Nephron (organoid): ENCODE data around the gene HOXA9.

Source experiments
- H3K27ac Mint-ChIP-seq, 3 experiments: 2 replicates each; pipeline ENCODE4 v1.8.0; 2020; ENCODE audit warnings: mixed read lengths in 3 of 3, mild to moderate bottlenecking in 2 of 3, moderate library complexity in 1 of 3
- H3K27me3 Mint-ChIP-seq: 2 replicates; pipeline ENCODE4 v1.8.0; 2021; ENCODE audit warnings: low read depth, mild to moderate bottlenecking, moderate library complexity, mixed read lengths
- H3K36me3 Mint-ChIP-seq: 2 replicates; pipeline ENCODE4 v1.8.0; 2020; ENCODE audit warnings: low read depth, mixed read lengths
- H3K4me1 Mint-ChIP-seq: 2 replicates; pipeline ENCODE4 v1.8.0; 2020; ENCODE audit warnings: mixed read lengths
- H3K4me3 Mint-ChIP-seq, 3 experiments: 2 replicates each; pipeline ENCODE4 v1.8.0; 2020; ENCODE audit warnings: mild to moderate bottlenecking in 3 of 3, mixed read lengths in 3 of 3, moderate library complexity in 2 of 3
- H3K9me3 Mint-ChIP-seq: 2 replicates; pipeline ENCODE4 v1.8.0; 2020; ENCODE audit warnings: mixed read lengths
- TF ChIP-seq, protein P1 (sequence below), 3 experiments: fragments of 200-600 bp; sonication (generic); IDR thresholded peaks; one replicate each; pipeline ENCODE4 v1.5.0; 2021; ENCODE audit warnings: antibody characterized with exemption in 3 of 3; ENCODE audit not compliant: unreplicated experiment in 3 of 3

Gene HOXA9

DNA sequence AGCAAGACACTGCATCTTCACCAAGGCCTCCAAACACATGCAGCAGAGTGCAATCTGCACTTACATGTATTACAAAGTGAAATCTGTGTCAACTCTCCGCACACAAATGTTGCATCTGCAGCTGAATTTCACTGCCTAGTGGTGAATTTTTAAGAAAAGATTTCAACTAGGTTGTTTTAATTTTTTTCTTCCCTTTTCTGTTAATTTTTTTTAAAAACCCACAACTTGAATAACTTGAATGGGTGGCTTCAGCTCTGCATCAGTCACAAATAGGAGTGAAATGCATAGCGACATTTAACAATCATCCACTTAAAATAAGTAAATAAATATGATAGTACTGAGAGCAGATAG lies 28.6 kb upstream of the HOXA9 start:
- Mint-ChIP-seq H3K27me3 (peaks cover 100% of the 10 kb centered on the region), H3K4me3 (peak overlapping the region in 2 of 3 experiments; percentile 56 to 57), H3K27ac (peak overlapping the region in 1 of 3 experiments; percentile 40), H3K4me1 (peaks cover 22% of the 10 kb centered on the region), H3K36me3 (no peaks in the 10 kb centered on the region), H3K9me3 (no peaks in the 10 kb centered on the region)
- TF ChIP-seq, protein P1, sequence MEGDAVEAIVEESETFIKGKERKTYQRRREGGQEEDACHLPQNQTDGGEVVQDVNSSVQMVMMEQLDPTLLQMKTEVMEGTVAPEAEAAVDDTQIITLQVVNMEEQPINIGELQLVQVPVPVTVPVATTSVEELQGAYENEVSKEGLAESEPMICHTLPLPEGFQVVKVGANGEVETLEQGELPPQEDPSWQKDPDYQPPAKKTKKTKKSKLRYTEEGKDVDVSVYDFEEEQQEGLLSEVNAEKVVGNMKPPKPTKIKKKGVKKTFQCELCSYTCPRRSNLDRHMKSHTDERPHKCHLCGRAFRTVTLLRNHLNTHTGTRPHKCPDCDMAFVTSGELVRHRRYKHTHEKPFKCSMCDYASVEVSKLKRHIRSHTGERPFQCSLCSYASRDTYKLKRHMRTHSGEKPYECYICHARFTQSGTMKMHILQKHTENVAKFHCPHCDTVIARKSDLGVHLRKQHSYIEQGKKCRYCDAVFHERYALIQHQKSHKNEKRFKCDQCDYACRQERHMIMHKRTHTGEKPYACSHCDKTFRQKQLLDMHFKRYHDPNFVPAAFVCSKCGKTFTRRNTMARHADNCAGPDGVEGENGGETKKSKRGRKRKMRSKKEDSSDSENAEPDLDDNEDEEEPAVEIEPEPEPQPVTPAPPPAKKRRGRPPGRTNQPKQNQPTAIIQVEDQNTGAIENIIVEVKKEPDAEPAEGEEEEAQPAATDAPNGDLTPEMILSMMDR (IDR thresholded peaks at IDR 0.05; ENCODE audit: unreplicated experiment in 3 of 3), result no peak

DNA sequence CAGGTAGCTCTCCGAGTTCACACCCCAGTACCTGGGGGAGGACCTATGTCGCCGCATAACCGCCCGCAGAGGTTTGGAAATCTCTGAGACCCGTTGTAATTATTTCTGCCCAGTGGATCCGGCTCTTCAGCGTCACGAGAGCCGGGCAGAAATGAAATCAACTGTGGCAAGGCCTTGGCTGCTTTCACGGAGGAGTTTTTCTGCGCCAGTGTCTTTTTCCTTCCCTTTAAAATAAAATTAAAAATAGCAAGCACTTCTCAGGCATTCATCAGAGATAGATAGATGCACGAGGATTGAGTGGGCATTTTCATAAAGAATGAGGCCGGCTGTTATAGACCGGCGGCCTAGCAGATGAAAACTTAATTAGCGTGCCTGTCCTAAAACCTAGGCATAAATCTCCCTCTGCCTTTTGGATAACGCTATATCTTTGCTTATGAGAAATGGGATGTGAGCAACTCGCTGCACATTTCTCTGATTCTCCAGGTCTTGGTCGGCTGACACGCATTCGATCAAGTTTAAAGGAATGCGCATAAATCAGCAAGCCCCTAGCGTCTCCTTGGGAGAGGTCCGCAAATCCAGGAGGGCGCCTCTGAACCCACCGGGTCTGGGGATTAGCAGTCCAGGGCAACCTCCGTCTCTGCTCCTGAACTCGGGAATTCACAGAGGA lies 28.1 kb upstream of the HOXA9 start:
- Mint-ChIP-seq H3K27ac (peak overlapping the region in 1 of 3 experiments; percentile 40), H3K9me3 (no peaks in the 10 kb centered on the region), H3K27me3 (peaks cover 100% of the 10 kb centered on the region), H3K4me1 (peaks cover 26% of the 10 kb centered on the region), H3K4me3 (peak overlapping the region; percentile 31 to 57 (median 56)), H3K36me3 (no peaks in the 10 kb centered on the region)
- TF ChIP-seq, protein P1 (IDR thresholded peaks at IDR 0.05; ENCODE audit: unreplicated experiment in 3 of 3), result no peak

DNA sequence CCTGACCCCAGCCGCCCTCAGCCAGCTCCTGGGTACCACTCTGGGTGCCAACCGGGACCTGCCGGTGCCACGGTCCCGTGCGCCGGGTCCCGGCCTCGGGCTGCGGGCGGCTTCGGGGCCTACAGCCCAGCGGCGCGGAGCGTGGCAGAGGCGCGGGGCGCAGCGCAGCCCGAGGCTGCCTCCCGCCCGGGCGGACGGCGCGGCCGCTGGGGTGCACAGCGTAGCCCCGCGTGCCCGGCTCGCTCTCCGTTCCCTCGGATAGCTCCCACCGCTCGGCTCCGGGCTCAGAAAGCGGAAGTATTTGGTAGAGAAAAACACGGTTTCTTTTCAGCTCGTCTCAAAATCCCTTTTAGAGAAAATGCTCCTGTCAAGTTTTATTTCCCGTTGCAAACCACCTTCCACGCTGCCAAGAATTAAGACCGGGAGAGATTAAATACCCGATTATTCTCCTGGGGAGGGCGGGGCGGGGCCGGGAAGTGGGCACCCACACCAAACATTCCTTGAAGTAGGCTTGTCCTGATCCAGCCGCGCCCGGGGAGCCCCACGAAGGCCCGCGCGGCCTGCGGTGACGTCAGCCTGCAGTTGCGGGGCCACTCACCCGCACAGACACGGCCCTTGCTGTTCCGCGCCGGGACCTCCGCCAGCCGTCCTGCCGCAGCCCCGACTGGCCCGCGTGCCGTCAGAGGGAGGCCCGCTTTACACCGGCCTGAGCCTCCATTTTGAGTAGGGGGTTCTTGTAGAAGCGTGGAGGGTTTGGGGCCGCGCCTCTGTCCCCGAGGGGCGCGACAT lies 27.4 kb upstream of the HOXA9 start:
- TF ChIP-seq, protein P1 (IDR thresholded peaks at IDR 0.05; ENCODE audit: unreplicated experiment in 3 of 3), result no peak
- Mint-ChIP-seq H3K9me3 (no peaks in the 10 kb centered on the region), H3K27ac (no peak overlapping the region), H3K27me3 (peaks cover 100% of the 10 kb centered on the region), H3K4me3 (peak overlapping the region; percentile 56 to 79 (median 69)), H3K4me1 (peaks cover 33% of the 10 kb centered on the region), H3K36me3 (no peaks in the 10 kb centered on the region)

GRCh38 chr7:27191833-27192545 lies 26.7 kb upstream of the HOXA9 start:
- Mint-ChIP-seq H3K27me3 (peaks cover 100% of the 10 kb centered on the region), H3K36me3 (no peaks in the 10 kb centered on the region), H3K27ac (peak overlapping the region in 1 of 3 experiments; percentile 44), H3K4me3 (peak overlapping the region; percentile 62 to 79 (median 71)), H3K4me1 (peaks cover 34% of the 10 kb centered on the region), H3K9me3 (no peaks in the 10 kb centered on the region)
- TF ChIP-seq, protein P1 (IDR thresholded peaks at IDR 0.05; ENCODE audit: unreplicated experiment in 3 of 3), result no peak

- Mint-ChIP-seq H3K4me3 (peak overlapping the region; percentile 45 to 59 (median 53)), H3K27me3 (peaks cover 100% of the 10 kb centered on the region), H3K9me3 (no peaks in the 10 kb centered on the region), H3K4me1 (peaks cover 34% of the 10 kb centered on the region), H3K36me3 (no peaks in the 10 kb centered on the region), H3K27ac (no peak overlapping the region)
- TF ChIP-seq, protein P1 (IDR thresholded peaks at IDR 0.05; ENCODE audit: unreplicated experiment in 3 of 3), result no peak
Observed at GRCh38 chr7:27191161-27191731, 25.9 kb upstream of the HOXA9 start.
